ENCODE results near the gene NRAS.

The NRAS gene

GRCh38 chr1:114671011-114671938 is 45.3 kb downstream of the NRAS start:
- no peak overlapping the region; the same call in 1 of the 2 replicates for H3K27ac ChIP-seq
- H3K79me2 ChIP-seq (ENCODE audit: insufficient read depth, low read depth), result peaks cover 20% of the 10 kb centered on the region; the same call in 1 of the 2 replicates
- H3K4me3 ChIP-seq (IDR thresholded peaks at IDR 0.05; ENCODE audit: insufficient read depth, low read depth, low read length), result no peak overlapping the region
- H3K36me3 ChIP-seq (ENCODE audit: insufficient read depth), result no peaks in the 10 kb centered on the region
- peaks cover 29% of the 10 kb centered on the region for H3K4me1 ChIP-seq (ENCODE audit: low read depth, poor library complexity, severe bottlenecking)
- H4K20me1 ChIP-seq (ENCODE audit: insufficient read depth), result no peaks in the 10 kb centered on the region
- H3K4me2 ChIP-seq, result peak overlapping the region; percentile 63
- no peak overlapping the region for H2AFZ ChIP-seq (ENCODE audit: low read depth)
- TF ChIP-seq CTCF (conservative IDR thresholded peaks at IDR 0.05; ENCODE audit: low read depth, low read length), result peak; percentile 43
- no peak overlapping the region for H3K9ac ChIP-seq
- H3K27me3 ChIP-seq (ENCODE audit: insufficient read depth, low read depth), result no peaks in the 10 kb centered on the region

DNA sequence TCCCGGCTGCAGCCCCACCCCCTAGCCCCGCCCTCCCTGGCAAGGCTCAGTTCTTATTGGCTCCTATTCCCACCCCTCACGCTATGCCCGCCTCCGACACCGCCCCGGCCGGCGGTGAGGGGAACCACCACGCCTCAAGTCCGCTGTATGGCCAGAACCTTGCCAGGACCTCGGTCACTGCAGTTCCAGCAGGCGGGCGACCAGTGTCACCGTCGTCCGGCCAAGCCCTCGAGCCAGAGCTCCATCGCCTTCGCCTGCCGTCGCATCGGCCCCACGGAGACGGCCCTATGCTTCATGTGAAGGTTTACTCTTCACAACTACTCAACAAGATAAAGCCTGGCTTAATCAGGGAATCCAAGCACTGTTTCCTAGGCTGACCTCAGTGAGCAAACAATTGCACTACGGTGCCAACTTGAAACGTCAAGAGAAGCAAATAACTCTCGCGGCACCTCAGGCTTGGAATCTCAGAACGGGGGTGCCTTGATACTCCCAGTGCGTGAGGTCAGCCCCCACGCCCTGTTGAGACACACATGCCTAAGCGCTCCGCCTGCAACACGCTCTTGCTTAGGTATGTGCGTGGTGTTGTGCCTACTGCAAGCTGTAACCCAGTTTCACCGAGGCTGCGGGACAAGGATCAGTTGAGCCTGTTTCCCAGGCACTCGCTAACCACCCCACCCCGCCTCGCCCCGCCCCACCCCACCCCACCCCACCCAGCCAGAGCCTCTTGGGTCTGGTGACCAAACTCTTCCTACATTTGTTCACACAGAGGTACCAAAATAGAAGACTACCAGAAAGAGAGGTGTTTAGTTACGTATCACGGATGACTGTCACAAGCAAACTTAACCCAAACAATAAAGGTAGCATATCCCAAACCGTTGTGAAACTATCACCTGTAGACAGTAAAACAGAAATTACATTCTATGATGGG is 46.2 kb downstream of the NRAS start:
- no peaks in the 10 kb centered on the region for H3K36me3 ChIP-seq (ENCODE audit: insufficient read depth)
- TF ChIP-seq CTCF (conservative IDR thresholded peaks at IDR 0.05; ENCODE audit: low read depth, low read length), result no peak
- peak overlapping the region; percentile 70 for H3K4me2 ChIP-seq
- peak overlapping the region; percentile 82; the same call in 1 of the 2 replicates for H2AFZ ChIP-seq (ENCODE audit: low read depth)
- no peaks in the 10 kb centered on the region for H3K27me3 ChIP-seq (ENCODE audit: insufficient read depth, low read depth)
- peaks cover 20% of the 10 kb centered on the region; the same call in 1 of the 2 replicates for H3K79me2 ChIP-seq (ENCODE audit: insufficient read depth, low read depth)
- peak overlapping the region; percentile 66; the same call in 1 of the 2 replicates for H3K9ac ChIP-seq
- peak overlapping the region; percentile 78 for H3K27ac ChIP-seq
- H4K20me1 ChIP-seq (ENCODE audit: insufficient read depth), result no peaks in the 10 kb centered on the region
- H3K4me3 ChIP-seq (IDR thresholded peaks at IDR 0.05; ENCODE audit: insufficient read depth, low read depth, low read length), result peak overlapping the region; percentile 62
- peaks cover 29% of the 10 kb centered on the region for H3K4me1 ChIP-seq (ENCODE audit: low read depth, poor library complexity, severe bottlenecking)

DNA sequence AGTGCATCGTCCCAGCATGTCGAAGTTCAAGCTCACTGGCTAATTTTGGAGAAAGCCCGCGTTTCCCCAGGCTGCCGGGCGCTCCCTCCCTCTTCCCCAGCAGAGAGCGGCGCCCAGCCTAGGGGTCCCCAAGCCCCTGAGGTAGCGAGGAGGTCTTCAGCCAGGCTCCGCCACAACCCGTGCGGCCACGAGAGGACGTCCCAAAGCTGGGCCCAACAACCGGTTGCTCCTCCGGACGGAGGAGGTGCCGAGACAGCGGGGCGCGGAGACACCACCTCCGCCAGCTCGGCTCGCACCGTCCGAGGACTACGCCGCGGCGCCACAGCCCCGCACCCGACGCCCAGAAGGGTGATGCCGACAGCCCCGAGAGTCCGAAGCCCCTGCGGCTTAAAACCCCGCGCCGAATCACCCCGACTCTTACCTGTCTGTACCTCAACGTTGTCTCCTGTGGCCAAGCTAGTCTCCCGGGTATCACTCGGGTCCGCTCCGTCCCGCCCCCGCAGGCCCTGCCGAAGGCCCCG is 46.9 kb downstream of the NRAS start, which contains the start of gene DENND2C:
DENND2C (minus strand) TSS at position 488 of the 521 bp plus-strand sequence. CDS start 44,065 bp downstream, outside the sequence.
- H4K20me1 ChIP-seq (ENCODE audit: insufficient read depth), result no peaks in the 10 kb centered on the region
- H3K4me1 ChIP-seq (ENCODE audit: low read depth, poor library complexity, severe bottlenecking), result peaks cover 29% of the 10 kb centered on the region
- H2AFZ ChIP-seq (ENCODE audit: low read depth), result peak within 1 kb of the TSS; percentile 82
- H3K4me3 ChIP-seq (IDR thresholded peaks at IDR 0.05; ENCODE audit: insufficient read depth, low read depth, low read length), result peak within 1 kb of the TSS; percentile 62
- H3K9ac ChIP-seq, result peak within 1 kb of the TSS; percentile 66; the same call in 1 of the 2 replicates
- H3K4me2 ChIP-seq, result peak within 1 kb of the TSS; percentile 70
- H3K79me2 ChIP-seq (ENCODE audit: insufficient read depth, low read depth), result peaks cover 20% of the 10 kb centered on the region; the same call in 1 of the 2 replicates
- H3K36me3 ChIP-seq (ENCODE audit: insufficient read depth), result no peaks in the 10 kb centered on the region
- no peak for TF ChIP-seq CTCF (conservative IDR thresholded peaks at IDR 0.05; ENCODE audit: low read depth, low read length)
- H3K27ac ChIP-seq, result peak within 1 kb of the TSS; percentile 78
- H3K27me3 ChIP-seq (ENCODE audit: insufficient read depth, low read depth), result no peaks in the 10 kb centered on the region

Data from KMS-11 (cell line).